ENCODE results near the gene KLHL21. TPM values are rescaled to one million over a fixed set of nuclear protein-coding genes. Genes with fewer than 3 reads are reported as not detected.

Gene KLHL21
- total and polyA plus RNA-seq, 2 of the 4 experiments (the other 2 are of a cell fraction), result 12.0 to 36.7 TPM

DNA sequence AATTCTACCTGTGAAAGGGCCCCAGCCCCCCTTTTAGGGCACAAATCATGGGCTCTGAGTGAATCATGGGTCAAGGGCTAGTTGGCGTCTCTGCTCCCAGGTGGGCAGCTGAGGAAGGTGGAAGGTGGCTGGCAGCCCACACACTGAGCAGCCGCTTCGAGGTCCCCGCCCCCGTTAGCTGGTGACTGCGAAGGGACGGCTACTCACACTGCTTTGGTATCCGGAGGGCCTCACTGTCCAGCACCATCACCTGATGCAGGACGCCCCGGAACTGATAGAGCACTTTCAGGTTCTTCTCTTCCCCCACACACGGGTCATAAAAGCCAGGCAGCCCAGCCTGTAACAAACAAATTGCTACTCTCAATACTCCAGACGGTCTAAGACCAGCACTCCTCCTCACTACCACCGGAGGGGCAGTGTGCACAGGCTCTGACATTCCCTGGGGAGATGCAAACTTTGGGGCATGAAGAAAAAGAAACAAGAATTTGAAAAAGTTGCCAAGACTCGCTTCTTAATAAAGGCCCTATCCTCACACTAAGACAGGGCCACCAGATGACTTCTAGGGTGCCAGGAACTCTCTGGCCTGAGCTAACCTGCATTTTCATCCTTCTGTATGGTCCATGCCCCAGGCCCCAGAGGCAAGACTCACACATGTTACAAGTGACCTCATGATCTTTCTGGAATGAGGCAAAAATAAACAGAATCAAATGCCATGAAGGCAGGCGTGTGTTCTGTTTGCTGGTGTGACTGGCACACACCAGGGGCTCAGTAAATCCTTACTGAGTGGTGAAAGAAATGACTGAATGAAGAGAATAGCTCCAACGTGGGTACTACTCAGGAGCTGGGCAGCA lies 33.5 kb upstream of the KLHL21 start:
- Histone ChIP-seq H3K79me1 (ENCODE audit: low read depth in 1 of 2, low read length in 2 of 2) (peaks cover 0 to 10% of the 10 kb centered on the region in 2 experiments; a peak in 2 of 4 replicates), H3K18ac (ENCODE audit: low read depth, low read length) (no peak overlapping the region), H3K4me3 (ENCODE audit: insufficient read depth, low read depth, low read length) (no peak overlapping the region), H3K27ac (ENCODE audit: insufficient read depth, low read length) (no peak overlapping the region), H3K4ac (ENCODE audit: low read depth, low read length) (no peak overlapping the region), H2BK15ac (ENCODE audit: low read depth, low read length) (no peak overlapping the region), H3K56ac (ENCODE audit: extremely low read depth, insufficient read depth, low read length) (no peak overlapping the region), H4K8ac (ENCODE audit: low read depth in 2 of 2, low read length in 2 of 2) (no peak overlapping the region), H2AK5ac (ENCODE audit: low read depth, low read length) (no peak overlapping the region), H4K5ac (ENCODE audit: low read depth, low read length) (no peak overlapping the region), H3K23ac (ENCODE audit: low read depth, low read length) (no peak overlapping the region), H3K9me3 (ENCODE audit: control insufficient read depth, insufficient read depth, low read length) (no peaks in the 10 kb centered on the region), H3K4me1 (ENCODE audit: control insufficient read depth, insufficient read depth, low read length) (peaks cover 2% of the 10 kb centered on the region; the same call in 1 of the 2 replicates), H2BK120ac (ENCODE audit: low read depth, low read length) (no peak overlapping the region), H4K91ac (ENCODE audit: insufficient read depth, low read depth, low read length) (no peak overlapping the region), H4K20me1 (ENCODE audit: insufficient read depth, low read length) (peaks cover 11% of the 10 kb centered on the region; the same call in 1 of the 2 replicates), H3K14ac (replicated peaks; ENCODE audit: low read depth, low read length) (no peak overlapping the region), H2AFZ (replicated peaks; ENCODE audit: low read length, poor library complexity) (no peak overlapping the region), H3K4me2 (ENCODE audit: low read depth, low read length) (no peak overlapping the region), H3K9me1 (ENCODE audit: insufficient read depth, low read length) (peaks cover 2% of the 10 kb centered on the region; the same call in 1 of the 2 replicates), H3K9ac (ENCODE audit: low read depth, low read length) (no peak overlapping the region), H2BK20ac (ENCODE audit: low read depth, low read length) (no peak overlapping the region), H2BK5ac (ENCODE audit: low read depth, low read length, poor library complexity, severe bottlenecking) (no peak overlapping the region), H2AK9ac (replicated peaks; ENCODE audit: low read depth, low read length, poor library complexity) (peak overlapping the region; percentile 77), H3K27me3 (ENCODE audit: control insufficient read depth, insufficient read depth, low read length) (no peaks in the 10 kb centered on the region), H3K36me3 (ENCODE audit: control insufficient read depth, insufficient read depth, low read length) (peaks cover 61% of the 10 kb centered on the region)
- POLR2A ChIA-PET (ENCODE audit: unreplicated experiment), result no interaction called here
- intact Hi-C loops (cut with micrococcal nuclease), result loop anchor here (5.0 kb wide), 1 partner anchor 1011 kb away; no protein-coding TSS in a partner anchor
- CTCF ChIA-PET, result interaction anchor here (0.8 kb wide), 1 partner anchor 10 kb away, joined by 4 read pairs; no protein-coding TSS in a partner anchor
- ATAC-seq (ENCODE audit: low read depth), result peak; percentile 59
- peak; percentile 21 for DNase-seq
- in situ Hi-C loops (cut with MboI; ENCODE audit: low sequenced_read_pairs), result no loop called here
- BruUV-seq (replicated peaks), result no TSS peak
- TF ChIP-seq SMC3 (IDR thresholded peaks at IDR 0.05; ENCODE audit: low read depth, low read length) (no peak), CEBPB (IDR thresholded peaks at IDR 0.05; ENCODE audit: low read depth, low read length) (no peak), MXI1 (IDR thresholded peaks at IDR 0.05; ENCODE audit: borderline replicate concordance, low read depth, low read length) (peak; percentile 56; the same call in 1 of the 2 replicates), FOS (IDR thresholded peaks at IDR 0.05; ENCODE audit: low read depth, low read length) (no peak)
- dilution Hi-C loops (cut with HindIII; ENCODE audit: low sequenced_read_pairs, unreplicated experiment), result no loop called here
- 92% methylated on average over 7 of the region's 16 CpGs; no CpG with 5 or more reads in 1 of the 2 experiments for WGBS, 2 experiments (ENCODE audit: extremely low coverage in 2 of 2, insufficient read length in 1 of 2)
